Endothelial cell of umbilical vein (primary cell): Measurements from ENCODE around the gene CEP128.

Source experiments
- CTCF ChIP-seq, 2 donors: IDR thresholded peaks; 1 replicate in 1 of 2; 2 replicates in 1 of 2; pipeline ENCODE4 v1.5.1; 2011; ENCODE audit warnings: low read length in 2 of 2, mild to moderate bottlenecking in 2 of 2, moderate library complexity in 2 of 2, control low read depth in 1 of 2, inconsistent platforms in 1 of 2, low read depth in 1 of 2; ENCODE audit not compliant: insufficient read depth in 1 of 2; ENCODE audit errors: extremely low read depth in 1 of 2
- POLR2A ChIP-seq: IDR thresholded peaks from 2 replicates; pipeline ENCODE4 v1.6.1; 2012; ENCODE audit warnings: low read depth, mild to moderate bottlenecking, control low read depth, low read length
- POLR2AphosphoS5 ChIP-seq: IDR thresholded peaks from 2 replicates; pipeline ENCODE4 v1.6.1; 2012; ENCODE audit warnings: low read depth, mild to moderate bottlenecking, control low read depth, low read length, moderate library complexity; ENCODE audit not compliant: insufficient read depth

DNA sequence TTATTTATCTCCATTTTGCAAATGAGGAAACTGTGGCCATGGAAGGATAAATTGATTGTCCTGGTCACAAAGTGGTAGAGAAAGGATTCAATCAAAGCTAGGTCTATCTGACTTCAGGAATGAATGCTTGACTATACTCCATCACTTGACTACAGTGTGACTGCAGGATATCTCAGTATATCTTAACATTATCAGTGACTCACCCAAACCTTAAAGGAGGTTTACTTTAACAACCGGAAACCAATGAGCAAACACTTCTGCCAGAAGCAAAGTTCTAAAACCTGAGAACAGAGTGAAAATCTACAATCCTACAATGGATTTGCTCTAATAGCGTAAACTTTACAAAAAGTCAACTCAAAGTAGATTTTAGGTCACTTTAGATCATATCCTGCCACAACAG, 277.0 kb downstream of the CEP128 start:
- TF ChIP-seq CTCF (IDR thresholded peaks at IDR 0.05; ENCODE audit: extremely low read depth in 1 of 2, insufficient read depth in 1 of 2, low read depth in 1 of 2, low read length in 2 of 2) (no peak), POLR2A (no peak), POLR2AphosphoS5 (no peak)
